ENCODE data around the gene MAGEA9. TPM values are rescaled to one million over a fixed set of nuclear protein-coding genes. Genes with fewer than 3 reads are reported as not detected.

Gene MAGEA9
- total and polyA plus RNA-seq, 2 experiments from 2014 or later: not detected

DNA sequence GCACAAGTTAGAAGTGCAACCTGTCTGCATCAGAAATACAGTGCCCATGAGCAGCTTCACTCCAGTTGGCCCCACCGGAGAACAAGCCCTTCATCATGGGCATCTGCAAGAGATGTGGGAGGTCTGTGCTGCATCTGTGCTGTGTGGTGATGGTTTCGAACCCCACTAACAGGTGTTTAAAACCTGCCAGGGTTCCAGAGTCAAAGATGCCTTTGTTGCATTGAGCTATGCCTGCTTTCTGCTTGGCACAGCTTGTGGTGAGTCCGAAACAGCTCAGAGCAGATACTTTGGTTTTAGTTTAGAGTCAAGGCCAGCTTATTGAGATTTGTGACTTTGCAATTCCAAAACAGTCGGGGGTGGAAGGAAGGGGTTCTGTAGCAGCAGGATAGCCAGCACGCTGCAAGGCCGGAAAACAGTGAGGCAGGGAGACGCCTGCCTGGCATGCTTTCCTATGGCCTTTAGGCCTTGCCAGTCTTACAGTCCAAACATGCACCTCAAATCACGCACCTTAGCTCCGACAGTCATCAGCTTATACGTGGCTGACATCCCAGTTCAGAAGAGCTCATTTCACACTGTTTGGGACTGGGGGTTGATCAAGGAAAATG is 21.8 kb downstream of the MAGEA9 start:
- peaks cover 3% of the 10 kb centered on the region for H3K27me3 Mint-ChIP-seq (ENCODE audit: insufficient read depth, low read depth, poor library complexity)
- Histone ChIP-seq H4K20me1 (replicated peaks; ENCODE audit: insufficient read depth) (no peaks in the 10 kb centered on the region), H3K4me1 (ENCODE audit: insufficient read depth) (no peaks in the 10 kb centered on the region), H3F3A (replicated peaks; ENCODE audit: low read depth) (no peaks in the 10 kb centered on the region), H3K79me2 (replicated peaks; ENCODE audit: insufficient read depth) (no peaks in the 10 kb centered on the region), H3K36me3 (ENCODE audit: insufficient read depth) (no peaks in the 10 kb centered on the region), H2AFZ (no peak overlapping the region), H3K27me3 (ENCODE audit: insufficient read depth) (no peaks in the 10 kb centered on the region), H3K9me2 (ENCODE audit: insufficient read depth) (no peaks in the 10 kb centered on the region), H3K4me2 (no peak overlapping the region), H3K4me3 (no peak overlapping the region), H3K27ac (ENCODE audit: low read depth) (no peak overlapping the region)
- H3K9me3 Mint-ChIP-seq: no peaks in the 10 kb centered on the region
- H3K27ac Mint-ChIP-seq: no peak overlapping the region
- no peak for ATAC-seq
- H3K36me3 Mint-ChIP-seq (ENCODE audit: low read depth): no peaks in the 10 kb centered on the region
- no peak for DNase-seq (ENCODE audit: low spot score)
- H3K4me1 Mint-ChIP-seq: peaks cover 24% of the 10 kb centered on the region
- TF ChIP-seq ZNF331 (CRISPR knock-in tag; IDR thresholded peaks at IDR 0.05; ENCODE audit: low read depth) (no peak), EZH2 (IDR thresholded peaks at IDR 0.05; ENCODE audit: low read depth, unreplicated experiment) (no peak), NANOG (IDR thresholded peaks at IDR 0.05; ENCODE audit: borderline replicate concordance) (no peak), POLR2AphosphoS5 (IDR thresholded peaks at IDR 0.05; ENCODE audit: low read depth) (no peak), REST (IDR thresholded peaks at IDR 0.05; ENCODE audit: unreplicated experiment) (no peak), EZH2phosphoT487 (IDR thresholded peaks at IDR 0.05; ENCODE audit: unreplicated experiment) (no peak), JUNB (IDR thresholded peaks at IDR 0.05; ENCODE audit: unreplicated experiment) (no peak), CTCF (conservative IDR thresholded peaks at IDR 0.05; ENCODE audit: low read depth in 2 of 2) (no peak), ZNF114 (CRISPR knock-in tag; IDR thresholded peaks at IDR 0.05) (no peak), STAT1 (IDR thresholded peaks at IDR 0.05; ENCODE audit: unreplicated experiment) (no peak), CREB1 (CRISPR knock-in tag; IDR thresholded peaks at IDR 0.05; ENCODE audit: low read depth) (no peak)
- TF ChIP-seq, protein P1, sequence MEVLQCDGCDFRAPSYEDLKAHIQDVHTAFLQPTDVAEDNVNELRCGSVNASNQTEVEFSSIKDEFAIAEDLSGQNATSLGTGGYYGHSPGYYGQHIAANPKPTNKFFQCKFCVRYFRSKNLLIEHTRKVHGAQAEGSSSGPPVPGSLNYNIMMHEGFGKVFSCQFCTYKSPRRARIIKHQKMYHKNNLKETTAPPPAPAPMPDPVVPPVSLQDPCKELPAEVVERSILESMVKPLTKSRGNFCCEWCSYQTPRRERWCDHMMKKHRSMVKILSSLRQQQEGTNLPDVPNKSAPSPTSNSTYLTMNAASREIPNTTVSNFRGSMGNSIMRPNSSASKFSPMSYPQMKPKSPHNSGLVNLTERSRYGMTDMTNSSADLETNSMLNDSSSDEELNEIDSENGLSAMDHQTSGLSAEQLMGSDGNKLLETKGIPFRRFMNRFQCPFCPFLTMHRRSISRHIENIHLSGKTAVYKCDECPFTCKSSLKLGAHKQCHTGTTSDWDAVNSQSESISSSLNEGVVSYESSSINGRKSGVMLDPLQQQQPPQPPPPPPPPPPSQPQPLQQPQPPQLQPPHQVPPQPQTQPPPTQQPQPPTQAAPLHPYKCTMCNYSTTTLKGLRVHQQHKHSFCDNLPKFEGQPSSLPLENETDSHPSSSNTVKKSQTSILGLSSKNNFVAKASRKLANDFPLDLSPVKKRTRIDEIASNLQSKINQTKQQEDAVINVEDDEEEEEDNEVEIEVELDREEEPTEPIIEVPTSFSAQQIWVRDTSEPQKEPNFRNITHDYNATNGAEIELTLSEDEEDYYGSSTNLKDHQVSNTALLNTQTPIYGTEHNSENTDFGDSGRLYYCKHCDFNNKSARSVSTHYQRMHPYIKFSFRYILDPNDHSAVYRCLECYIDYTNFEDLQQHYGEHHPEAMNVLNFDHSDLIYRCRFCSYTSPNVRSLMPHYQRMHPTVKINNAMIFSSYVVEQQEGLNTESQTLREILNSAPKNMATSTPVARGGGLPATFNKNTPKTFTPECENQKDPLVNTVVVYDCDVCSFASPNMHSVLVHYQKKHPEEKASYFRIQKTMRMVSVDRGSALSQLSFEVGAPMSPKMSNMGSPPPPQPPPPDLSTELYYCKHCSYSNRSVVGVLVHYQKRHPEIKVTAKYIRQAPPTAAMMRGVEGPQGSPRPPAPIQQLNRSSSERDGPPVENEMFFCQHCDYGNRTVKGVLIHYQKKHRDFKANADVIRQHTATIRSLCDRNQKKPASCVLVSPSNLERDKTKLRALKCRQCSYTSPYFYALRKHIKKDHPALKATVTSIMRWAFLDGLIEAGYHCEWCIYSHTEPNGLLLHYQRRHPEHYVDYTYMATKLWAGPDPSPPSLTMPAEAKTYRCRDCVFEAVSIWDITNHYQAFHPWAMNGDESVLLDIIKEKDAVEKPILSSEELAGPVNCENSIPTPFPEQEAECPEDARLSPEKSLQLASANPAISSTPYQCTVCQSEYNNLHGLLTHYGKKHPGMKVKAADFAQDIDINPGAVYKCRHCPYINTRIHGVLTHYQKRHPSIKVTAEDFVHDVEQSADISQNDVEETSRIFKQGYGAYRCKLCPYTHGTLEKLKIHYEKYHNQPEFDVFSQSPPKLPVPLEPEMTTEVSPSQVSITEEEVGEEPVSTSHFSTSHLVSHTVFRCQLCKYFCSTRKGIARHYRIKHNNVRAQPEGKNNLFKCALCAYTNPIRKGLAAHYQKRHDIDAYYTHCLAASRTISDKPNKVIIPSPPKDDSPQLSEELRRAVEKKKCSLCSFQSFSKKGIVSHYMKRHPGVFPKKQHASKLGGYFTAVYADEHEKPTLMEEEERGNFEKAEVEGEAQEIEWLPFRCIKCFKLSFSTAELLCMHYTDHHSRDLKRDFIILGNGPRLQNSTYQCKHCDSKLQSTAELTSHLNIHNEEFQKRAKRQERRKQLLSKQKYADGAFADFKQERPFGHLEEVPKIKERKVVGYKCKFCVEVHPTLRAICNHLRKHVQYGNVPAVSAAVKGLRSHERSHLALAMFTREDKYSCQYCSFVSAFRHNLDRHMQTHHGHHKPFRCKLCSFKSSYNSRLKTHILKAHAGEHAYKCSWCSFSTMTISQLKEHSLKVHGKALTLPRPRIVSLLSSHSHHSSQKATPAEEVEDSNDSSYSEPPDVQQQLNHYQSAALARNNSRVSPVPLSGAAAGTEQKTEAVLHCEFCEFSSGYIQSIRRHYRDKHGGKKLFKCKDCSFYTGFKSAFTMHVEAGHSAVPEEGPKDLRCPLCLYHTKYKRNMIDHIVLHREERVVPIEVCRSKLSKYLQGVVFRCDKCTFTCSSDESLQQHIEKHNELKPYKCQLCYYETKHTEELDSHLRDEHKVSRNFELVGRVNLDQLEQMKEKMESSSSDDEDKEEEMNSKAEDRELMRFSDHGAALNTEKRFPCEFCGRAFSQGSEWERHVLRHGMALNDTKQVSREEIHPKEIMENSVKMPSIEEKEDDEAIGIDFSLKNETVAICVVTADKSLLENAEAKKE (CRISPR knock-in tag; IDR thresholded peaks at IDR 0.05): no peak
- TF ChIP-seq, protein P2, sequence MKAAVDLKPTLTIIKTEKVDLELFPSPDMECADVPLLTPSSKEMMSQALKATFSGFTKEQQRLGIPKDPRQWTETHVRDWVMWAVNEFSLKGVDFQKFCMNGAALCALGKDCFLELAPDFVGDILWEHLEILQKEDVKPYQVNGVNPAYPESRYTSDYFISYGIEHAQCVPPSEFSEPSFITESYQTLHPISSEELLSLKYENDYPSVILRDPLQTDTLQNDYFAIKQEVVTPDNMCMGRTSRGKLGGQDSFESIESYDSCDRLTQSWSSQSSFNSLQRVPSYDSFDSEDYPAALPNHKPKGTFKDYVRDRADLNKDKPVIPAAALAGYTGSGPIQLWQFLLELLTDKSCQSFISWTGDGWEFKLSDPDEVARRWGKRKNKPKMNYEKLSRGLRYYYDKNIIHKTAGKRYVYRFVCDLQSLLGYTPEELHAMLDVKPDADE (IDR thresholded peaks at IDR 0.05): no peak
- H3K4me3 Mint-ChIP-seq: no peak overlapping the region

All from GM23338 (cell line).